Endodermal cell (in vitro differentiated cells): ENCODE measurements around the gene PIEZO2. TPM values are rescaled to one million over a fixed set of nuclear protein-coding genes. Genes with fewer than 3 reads are reported as not detected.

Experiments
- DNase-seq: peaks from one replicate; pipeline ENCODE4 v3.0.0-alpha.2; 2017
- H3K27ac ChIP-seq: 2 replicates; pipeline ENCODE4 v1.5.1; 2013; ENCODE audit warnings: mild to moderate bottlenecking, low read depth, low read length, moderate library complexity
- H3K27me3 ChIP-seq: 2 replicates; pipeline ENCODE4 v1.6.1; 2013; ENCODE audit warnings: mild to moderate bottlenecking, low read length, moderate library complexity; ENCODE audit not compliant: insufficient read depth, control insufficient read depth, poor library complexity, severe bottlenecking
- H3K36me3 ChIP-seq: 2 replicates; pipeline ENCODE4 v1.7.0; 2013; ENCODE audit warnings: mild to moderate bottlenecking, low read length, moderate library complexity; ENCODE audit not compliant: control insufficient read depth, insufficient read depth
- H3K4me1 ChIP-seq: one replicate; pipeline ENCODE4 v1.7.0; 2013; ENCODE audit warnings: low read length; ENCODE audit not compliant: control insufficient read depth, insufficient read depth
- H3K4me3 ChIP-seq: 2 replicates; pipeline ENCODE4 v1.5.1; 2013; ENCODE audit warnings: mild to moderate bottlenecking, low read length, moderate library complexity
- H3K9ac ChIP-seq: 2 replicates; pipeline ENCODE4 v1.6.1; 2013; ENCODE audit warnings: mild to moderate bottlenecking, low read length, moderate library complexity; ENCODE audit not compliant: poor library complexity, severe bottlenecking; ENCODE audit errors: extremely low read depth
- H3K9me3 ChIP-seq: 2 replicates; pipeline ENCODE4 v1.6.1; 2013; ENCODE audit warnings: mild to moderate bottlenecking, low read length, moderate library complexity; ENCODE audit not compliant: control insufficient read depth
- H3K27ac Mint-ChIP-seq: 2 replicates; pipeline ENCODE4 v1.8.0; 2020; ENCODE audit warnings: mixed read lengths
- H3K27me3 Mint-ChIP-seq: 2 replicates; pipeline ENCODE4 v1.8.0; 2021; ENCODE audit warnings: mild to moderate bottlenecking, mixed read lengths; ENCODE audit not compliant: insufficient read depth
- H3K36me3 Mint-ChIP-seq: 2 replicates; pipeline ENCODE4 v1.8.0; 2020; ENCODE audit warnings: low read depth, mixed read lengths
- H3K4me1 Mint-ChIP-seq: 2 replicates; pipeline ENCODE4 v1.8.0; 2020; ENCODE audit warnings: mixed read lengths
- H3K4me3 Mint-ChIP-seq: 2 replicates; pipeline ENCODE4 v1.8.0; 2020; ENCODE audit warnings: mild to moderate bottlenecking, moderate library complexity, mixed read lengths
- H3K9me3 Mint-ChIP-seq: 2 replicates; pipeline ENCODE4 v1.8.0; 2020; ENCODE audit warnings: mild to moderate bottlenecking, mixed read lengths
- CTCF ChIP-seq: fragments of 200-600 bp; sonication (generic); conservative IDR thresholded peaks from 2 replicates; pipeline ENCODE4 v1.5.0; 2021; ENCODE audit warnings: antibody characterized with exemption, mild to moderate bottlenecking
- WGBS, 2 experiments: methylation state at CpG; one replicate each; pipeline versions ENCODE4 v1.1.5 to v1.1.7; 2013; ENCODE audit warnings: missing lambda C conversion rate in 2 of 2, mixed read lengths in 1 of 2; ENCODE audit not compliant: insufficient coverage in 1 of 2, insufficient read length in 1 of 2; 5-methylcytosine and 5-hydroxymethylcytosine counted together
- total RNA-seq, 2 donors: library from RNA; stranded (reverse); fragmentation: NEBNext Ultra II Directional in 1 of 2; extraction: Animal tissue kit (Norgen Biotek cat#: 25700) in 1 of 2; gene quantifications; 2 replicates in 1 of 2; 3 replicates in 1 of 2; pipeline ENCODE4 v1.2.1, GENCODE V29; 2021

The PIEZO2 gene
- total RNA-seq, 2 donors from 2014 or later, result 7.3 to 12.1 TPM

GRCh38 chr18:10843565-10843964, 305.8 kb downstream of the PIEZO2 start:
- H3K27ac Mint-ChIP-seq, result no peak overlapping the region
- Histone ChIP-seq H3K4me1 (no peaks in the 10 kb centered on the region), H3K36me3 (no peaks in the 10 kb centered on the region), H3K9me3 (no peaks in the 10 kb centered on the region), H3K27me3 (no peaks in the 10 kb centered on the region), H3K4me3 (no peak overlapping the region), H3K27ac (no peak overlapping the region), H3K9ac (no peak overlapping the region)
- DNase-seq, result no peak
- no peak overlapping the region for H3K4me3 Mint-ChIP-seq
- H3K9me3 Mint-ChIP-seq, result peaks cover 3% of the 10 kb centered on the region
- H3K4me1 Mint-ChIP-seq, result peaks cover 5% of the 10 kb centered on the region
- WGBS, 2 experiments, result 90 to 94% methylated on average over 5 of the region's 5 CpGs
- no peaks in the 10 kb centered on the region for H3K27me3 Mint-ChIP-seq
- TF ChIP-seq CTCF, result no peak
- H3K36me3 Mint-ChIP-seq, result peaks cover 2% of the 10 kb centered on the region

GRCh38 chr18:10842861-10843260, 306.5 kb downstream of the PIEZO2 start:
- Mint-ChIP-seq H3K9me3 (peaks cover 3% of the 10 kb centered on the region), H3K36me3 (peaks cover 2% of the 10 kb centered on the region), H3K4me3 (no peak overlapping the region), H3K4me1 (peaks cover 3% of the 10 kb centered on the region), H3K27me3 (no peaks in the 10 kb centered on the region), H3K27ac (no peak overlapping the region)
- Histone ChIP-seq H3K27ac (no peak overlapping the region), H3K9ac (no peak overlapping the region), H3K9me3 (no peaks in the 10 kb centered on the region), H3K4me1 (no peaks in the 10 kb centered on the region), H3K36me3 (no peaks in the 10 kb centered on the region), H3K27me3 (no peaks in the 10 kb centered on the region), H3K4me3 (no peak overlapping the region)
- 76 to 100% methylated on average over 1 of the region's 1 CpG for WGBS, 2 experiments
- TF ChIP-seq CTCF, result no peak
- DNase-seq, result no peak

DNA sequence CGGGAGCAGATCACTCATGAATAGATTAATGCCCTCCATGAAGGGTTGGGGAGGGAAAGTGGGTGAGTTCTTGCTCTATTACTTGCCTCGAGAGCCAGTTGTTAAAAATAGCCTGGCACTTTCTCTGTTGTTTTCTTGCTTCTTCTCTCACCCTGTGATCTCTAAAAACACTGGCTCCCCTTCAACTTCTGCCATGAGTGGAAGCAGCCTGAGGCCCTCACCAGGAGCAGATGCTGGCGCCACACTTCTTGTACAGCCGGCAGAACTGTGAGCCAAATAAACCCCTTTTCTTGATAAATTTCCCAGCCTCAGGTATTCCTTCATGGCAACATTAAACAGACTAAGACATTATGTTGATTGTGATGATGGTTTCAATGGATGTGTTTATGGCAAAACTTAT, 307.0 kb downstream of the PIEZO2 start:
- H3K4me1 Mint-ChIP-seq, result no peaks in the 10 kb centered on the region
- TF ChIP-seq CTCF, result no peak
- Histone ChIP-seq H3K27me3 (no peaks in the 10 kb centered on the region), H3K9ac (no peak overlapping the region), H3K36me3 (no peaks in the 10 kb centered on the region), H3K27ac (no peak overlapping the region), H3K4me3 (no peak overlapping the region), H3K9me3 (no peaks in the 10 kb centered on the region), H3K4me1 (no peaks in the 10 kb centered on the region)
- peaks cover 2% of the 10 kb centered on the region for H3K36me3 Mint-ChIP-seq
- peaks cover 3% of the 10 kb centered on the region for H3K9me3 Mint-ChIP-seq
- peaks cover 2% of the 10 kb centered on the region for H3K27me3 Mint-ChIP-seq
- 95% methylated on average over 4 of the region's 4 CpGs; no CpG with 5 or more reads in 1 of the 2 experiments for WGBS, 2 experiments
- no peak overlapping the region for H3K27ac Mint-ChIP-seq
- no peak for DNase-seq
- no peak overlapping the region for H3K4me3 Mint-ChIP-seq
